Cardiac fibroblast (primary cell): Measurements from ENCODE around the gene ENOSF1.

Source experiments
- DNase-seq, 2 donors: peaks; one replicate each; pipeline versions ENCODE4 v3.0.0 to v3.0.0-alpha.2; 2010; ENCODE audit warnings: low read depth in 2 of 2
- H3K4me3 ChIP-seq, 2 donors: replicated peaks in 1 of 2; 1 replicate in 1 of 2; 2 replicates in 1 of 2; pipeline ENCODE4 v1.5.1; 2011; ENCODE audit warnings: low read depth in 2 of 2, low read length in 2 of 2, mild to moderate bottlenecking in 2 of 2, moderate library complexity in 1 of 2
- CTCF ChIP-seq: IDR thresholded peaks from one replicate; pipeline ENCODE4 v1.5.1; 2011; ENCODE audit warnings: low read depth, mild to moderate bottlenecking, low read length, inconsistent platforms

Gene ENOSF1

GRCh38 chr18:708096-708495 lies 4.3 kb downstream of the ENOSF1 start:
- no peak overlapping the region for H3K4me3 ChIP-seq
- no peak for DNase-seq
- no peak for TF ChIP-seq CTCF

GRCh38 chr18:706405-706804 lies 6.0 kb downstream of the ENOSF1 start:
- DNase-seq = no peak
- H3K4me3 ChIP-seq = no peak overlapping the region
- TF ChIP-seq CTCF = no peak

- TF ChIP-seq CTCF = no peak
- no peak overlapping the region for H3K4me3 ChIP-seq
Observed at GRCh38 chr18:703213-703967, 9.0 kb downstream of the ENOSF1 start.

GRCh38 chr18:697800-698199 lies 14.6 kb downstream of the ENOSF1 start:
- no peak overlapping the region for H3K4me3 ChIP-seq
- no peak for DNase-seq
- TF ChIP-seq CTCF = no peak

More at GRCh38 chr18:703213-703967, 9.0 kb downstream of the ENOSF1 start:
- DNase-seq = peak; percentile 40 to 82

- no peak for DNase-seq
- H3K4me3 ChIP-seq = no peak overlapping the region
- no peak for TF ChIP-seq CTCF
Observed at GRCh38 chr18:697012-697411, 15.4 kb downstream of the ENOSF1 start.

- TF ChIP-seq CTCF = no peak
- no peak overlapping the region for H3K4me3 ChIP-seq
- no peak for DNase-seq
Observed at GRCh38 chr18:693466-694187, 18.8 kb downstream of the ENOSF1 start.
